ENCODE results near the gene SLC37A3.

DNA sequence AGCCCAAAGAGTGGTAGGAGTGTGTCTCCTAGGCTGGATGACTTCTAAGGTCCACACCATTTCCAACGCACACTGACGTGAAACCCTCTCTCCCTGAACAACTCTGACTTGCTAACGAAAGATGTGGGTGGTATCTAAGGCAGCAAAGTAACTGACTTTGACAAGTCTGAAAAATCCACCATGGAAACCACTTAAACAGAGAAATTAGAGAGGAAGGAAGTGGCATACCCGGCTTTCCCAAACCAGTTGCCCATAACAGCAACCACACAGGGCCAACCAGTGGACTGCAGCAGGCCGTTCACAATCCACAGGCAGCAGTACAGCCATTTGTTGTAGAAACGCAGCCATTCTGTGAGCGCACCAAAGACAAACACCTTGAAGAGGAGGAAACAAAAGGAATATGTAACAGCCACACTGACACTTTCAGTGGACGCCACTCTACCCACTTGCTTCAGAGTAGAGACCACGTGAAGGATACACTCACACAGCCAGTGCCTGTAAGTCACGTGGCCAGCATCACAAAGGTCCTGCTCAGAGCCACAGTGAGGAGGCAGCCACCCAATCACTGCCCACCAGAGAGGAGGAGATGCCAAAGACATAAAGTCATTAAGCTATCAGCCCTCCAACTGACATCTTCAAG lies 39.8 kb downstream of the SLC37A3 start:
- TF ChIP-seq, protein P1, sequence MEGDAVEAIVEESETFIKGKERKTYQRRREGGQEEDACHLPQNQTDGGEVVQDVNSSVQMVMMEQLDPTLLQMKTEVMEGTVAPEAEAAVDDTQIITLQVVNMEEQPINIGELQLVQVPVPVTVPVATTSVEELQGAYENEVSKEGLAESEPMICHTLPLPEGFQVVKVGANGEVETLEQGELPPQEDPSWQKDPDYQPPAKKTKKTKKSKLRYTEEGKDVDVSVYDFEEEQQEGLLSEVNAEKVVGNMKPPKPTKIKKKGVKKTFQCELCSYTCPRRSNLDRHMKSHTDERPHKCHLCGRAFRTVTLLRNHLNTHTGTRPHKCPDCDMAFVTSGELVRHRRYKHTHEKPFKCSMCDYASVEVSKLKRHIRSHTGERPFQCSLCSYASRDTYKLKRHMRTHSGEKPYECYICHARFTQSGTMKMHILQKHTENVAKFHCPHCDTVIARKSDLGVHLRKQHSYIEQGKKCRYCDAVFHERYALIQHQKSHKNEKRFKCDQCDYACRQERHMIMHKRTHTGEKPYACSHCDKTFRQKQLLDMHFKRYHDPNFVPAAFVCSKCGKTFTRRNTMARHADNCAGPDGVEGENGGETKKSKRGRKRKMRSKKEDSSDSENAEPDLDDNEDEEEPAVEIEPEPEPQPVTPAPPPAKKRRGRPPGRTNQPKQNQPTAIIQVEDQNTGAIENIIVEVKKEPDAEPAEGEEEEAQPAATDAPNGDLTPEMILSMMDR (IDR thresholded peaks at IDR 0.05): no peak
- TF ChIP-seq POLR2A (IDR thresholded peaks at IDR 0.05): no peak
